ENCODE measurements around the gene KIF2B.

KIF2B gene, protein sequence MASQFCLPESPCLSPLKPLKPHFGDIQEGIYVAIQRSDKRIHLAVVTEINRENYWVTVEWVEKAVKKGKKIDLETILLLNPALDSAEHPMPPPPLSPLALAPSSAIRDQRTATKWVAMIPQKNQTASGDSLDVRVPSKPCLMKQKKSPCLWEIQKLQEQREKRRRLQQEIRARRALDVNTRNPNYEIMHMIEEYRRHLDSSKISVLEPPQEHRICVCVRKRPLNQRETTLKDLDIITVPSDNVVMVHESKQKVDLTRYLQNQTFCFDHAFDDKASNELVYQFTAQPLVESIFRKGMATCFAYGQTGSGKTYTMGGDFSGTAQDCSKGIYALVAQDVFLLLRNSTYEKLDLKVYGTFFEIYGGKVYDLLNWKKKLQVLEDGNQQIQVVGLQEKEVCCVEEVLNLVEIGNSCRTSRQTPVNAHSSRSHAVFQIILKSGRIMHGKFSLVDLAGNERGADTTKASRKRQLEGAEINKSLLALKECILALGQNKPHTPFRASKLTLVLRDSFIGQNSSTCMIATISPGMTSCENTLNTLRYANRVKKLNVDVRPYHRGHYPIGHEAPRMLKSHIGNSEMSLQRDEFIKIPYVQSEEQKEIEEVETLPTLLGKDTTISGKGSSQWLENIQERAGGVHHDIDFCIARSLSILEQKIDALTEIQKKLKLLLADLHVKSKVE

DNA sequence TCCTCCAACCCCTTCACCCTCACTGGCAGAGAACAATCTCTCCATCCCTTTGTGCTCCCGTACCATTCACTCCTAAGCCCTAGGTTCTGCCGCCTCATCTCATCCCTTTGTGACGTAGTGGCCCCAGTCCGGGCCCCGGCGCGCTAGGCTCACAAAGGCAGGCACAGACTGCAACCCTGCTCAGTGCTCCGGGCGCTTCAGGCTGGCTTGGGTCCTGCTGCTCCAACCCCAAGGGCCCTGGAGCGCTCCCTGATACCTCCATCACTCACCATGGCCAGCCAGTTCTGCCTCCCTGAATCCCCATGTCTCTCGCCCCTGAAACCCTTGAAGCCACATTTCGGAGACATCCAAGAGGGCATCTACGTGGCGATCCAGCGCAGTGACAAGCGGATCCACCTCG, at the start of gene KIF2B:
Gene KIF2B, plus strand, starts transcription at position 164 of the 400 bp plus-strand sequence. Its CDS starts 107 bp downstream, at position 271.
- Histone ChIP-seq H3K4me1 (ENCODE audit: control insufficient read depth, insufficient read depth, low read length) (no peaks in the 10 kb centered on the region), H3K9me3 (ENCODE audit: control insufficient read depth, insufficient read depth, low read depth, low read length) (peaks cover 13% of the 10 kb centered on the region), H3K36me3 (ENCODE audit: control insufficient read depth, insufficient read depth, low read length) (no peaks in the 10 kb centered on the region), H3K27ac (ENCODE audit: low read depth, low read length) (no peak within 1 kb of the TSS), H3K4me3 (ENCODE audit: low read depth, low read length) (no peak within 1 kb of the TSS), H3K9ac (ENCODE audit: low read length) (no peak within 1 kb of the TSS), H3K27me3 (ENCODE audit: control insufficient read depth, insufficient read depth, low read length) (no peaks in the 10 kb centered on the region)

DNA sequence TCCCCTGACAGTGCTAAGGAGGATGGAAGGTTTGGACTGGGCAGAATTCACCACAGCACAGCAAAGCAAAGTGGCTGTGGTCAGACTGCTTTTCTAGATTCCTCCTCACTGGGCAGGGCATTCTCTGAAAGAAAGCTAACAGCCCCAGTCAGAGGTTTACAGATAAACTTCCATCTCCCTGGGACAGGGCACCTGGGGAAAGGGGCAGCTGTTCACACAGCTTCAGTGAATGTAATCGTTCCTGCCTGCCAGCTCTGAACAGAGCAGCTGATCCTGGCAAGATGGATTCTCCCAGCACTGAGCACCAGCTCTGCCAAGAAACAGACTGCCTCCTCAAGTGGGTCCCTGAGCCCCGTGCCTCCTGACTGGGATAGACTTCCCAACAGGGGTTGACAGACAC, 42.4 kb upstream of the KIF2B start:
- Histone ChIP-seq H3K9me3 (ENCODE audit: control insufficient read depth, insufficient read depth, low read depth, low read length) (no peaks in the 10 kb centered on the region), H3K27me3 (ENCODE audit: control insufficient read depth, insufficient read depth, low read length) (no peaks in the 10 kb centered on the region), H3K36me3 (ENCODE audit: control insufficient read depth, insufficient read depth, low read length) (no peaks in the 10 kb centered on the region), H3K4me1 (ENCODE audit: control insufficient read depth, insufficient read depth, low read length) (no peaks in the 10 kb centered on the region), H3K9ac (ENCODE audit: low read length) (no peak overlapping the region), H3K4me3 (ENCODE audit: low read depth, low read length) (no peak overlapping the region), H3K27ac (ENCODE audit: low read depth, low read length) (no peak overlapping the region)

DNA sequence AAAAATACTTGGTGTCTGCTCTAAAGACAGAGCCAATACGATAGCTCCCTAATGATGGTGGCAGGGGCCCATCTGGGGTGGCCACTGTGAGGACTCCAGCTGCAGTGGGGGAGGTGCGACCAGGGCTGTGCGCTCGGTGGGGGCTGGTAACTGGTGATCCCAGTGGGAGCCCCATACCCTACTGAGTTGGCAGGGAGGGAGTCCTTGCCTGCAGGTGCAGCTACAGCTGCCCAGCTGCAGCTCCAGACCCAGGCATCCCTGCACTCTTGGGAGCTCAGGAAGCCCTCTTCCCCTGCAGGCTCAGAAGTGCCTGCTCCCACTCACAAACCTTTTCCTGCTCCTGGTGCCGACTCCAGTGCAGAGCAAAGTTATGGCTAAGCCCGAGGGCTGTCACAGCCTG, 31.2 kb upstream of the KIF2B start:
- Histone ChIP-seq H3K4me3 (ENCODE audit: low read depth, low read length) (no peak overlapping the region), H3K4me1 (ENCODE audit: control insufficient read depth, insufficient read depth, low read length) (no peaks in the 10 kb centered on the region), H3K9me3 (ENCODE audit: control insufficient read depth, insufficient read depth, low read depth, low read length) (peaks cover 3% of the 10 kb centered on the region; the same call in 1 of the 2 replicates), H3K36me3 (ENCODE audit: control insufficient read depth, insufficient read depth, low read length) (no peaks in the 10 kb centered on the region), H3K27me3 (ENCODE audit: control insufficient read depth, insufficient read depth, low read length) (no peaks in the 10 kb centered on the region), H3K27ac (ENCODE audit: low read depth, low read length) (no peak overlapping the region), H3K9ac (ENCODE audit: low read length) (no peak overlapping the region)

DNA sequence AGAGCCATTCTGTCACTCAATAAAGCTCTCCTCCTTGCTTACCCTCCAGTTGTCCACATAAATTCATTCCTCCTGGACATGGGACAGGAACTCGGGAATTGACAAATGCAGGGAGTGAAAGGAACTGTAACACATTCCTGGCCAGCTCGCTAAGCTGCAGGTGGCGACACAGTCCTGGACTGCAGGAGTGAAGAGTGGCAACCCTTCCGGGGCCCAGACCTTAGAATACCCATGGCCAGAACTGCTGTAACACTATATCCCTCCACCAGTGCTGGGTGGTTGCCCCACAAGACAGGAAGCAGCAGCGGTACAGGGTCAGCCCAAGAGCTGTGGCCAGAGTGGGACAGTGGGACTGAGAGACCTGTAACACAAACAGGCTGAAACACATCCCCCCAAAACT, 30.3 kb upstream of the KIF2B start:
- H3K27me3 ChIP-seq (ENCODE audit: control insufficient read depth, insufficient read depth, low read length), result no peaks in the 10 kb centered on the region
- no peaks in the 10 kb centered on the region for H3K4me1 ChIP-seq (ENCODE audit: control insufficient read depth, insufficient read depth, low read length)
- H3K36me3 ChIP-seq (ENCODE audit: control insufficient read depth, insufficient read depth, low read length), result no peaks in the 10 kb centered on the region
- no peak overlapping the region for H3K9ac ChIP-seq (ENCODE audit: low read length)
- H3K27ac ChIP-seq (ENCODE audit: low read depth, low read length), result no peak overlapping the region
- H3K4me3 ChIP-seq (ENCODE audit: low read depth, low read length), result no peak overlapping the region
- peaks cover 3% of the 10 kb centered on the region; the same call in 1 of the 2 replicates for H3K9me3 ChIP-seq (ENCODE audit: control insufficient read depth, insufficient read depth, low read depth, low read length)

DNA sequence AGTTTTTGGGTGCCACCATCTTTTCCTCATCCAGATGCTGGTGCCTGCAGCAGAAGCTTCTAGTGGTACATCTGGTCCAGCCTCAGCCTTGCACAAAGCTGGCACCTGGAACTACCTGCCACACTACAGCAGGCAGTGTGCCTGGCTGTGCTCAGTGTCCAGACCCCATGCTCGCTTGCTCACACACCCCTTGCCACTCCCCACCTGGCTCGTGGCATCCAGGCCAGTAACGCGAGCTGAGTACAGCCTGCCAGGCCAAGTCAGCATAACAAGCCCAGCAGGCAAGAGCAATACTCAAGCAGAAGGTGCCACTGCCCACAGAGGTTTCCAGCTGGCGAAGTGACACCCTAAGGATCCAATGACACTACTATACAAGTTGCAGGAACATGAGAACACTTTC, 29.7 kb upstream of the KIF2B start:
- Histone ChIP-seq H3K36me3 (ENCODE audit: control insufficient read depth, insufficient read depth, low read length) (no peaks in the 10 kb centered on the region), H3K4me3 (ENCODE audit: low read depth, low read length) (no peak overlapping the region), H3K4me1 (ENCODE audit: control insufficient read depth, insufficient read depth, low read length) (no peaks in the 10 kb centered on the region), H3K9me3 (ENCODE audit: control insufficient read depth, insufficient read depth, low read depth, low read length) (peaks cover 3% of the 10 kb centered on the region; the same call in 1 of the 2 replicates), H3K27ac (ENCODE audit: low read depth, low read length) (no peak overlapping the region), H3K9ac (ENCODE audit: low read length) (no peak overlapping the region), H3K27me3 (ENCODE audit: control insufficient read depth, insufficient read depth, low read length) (no peaks in the 10 kb centered on the region)

DNA sequence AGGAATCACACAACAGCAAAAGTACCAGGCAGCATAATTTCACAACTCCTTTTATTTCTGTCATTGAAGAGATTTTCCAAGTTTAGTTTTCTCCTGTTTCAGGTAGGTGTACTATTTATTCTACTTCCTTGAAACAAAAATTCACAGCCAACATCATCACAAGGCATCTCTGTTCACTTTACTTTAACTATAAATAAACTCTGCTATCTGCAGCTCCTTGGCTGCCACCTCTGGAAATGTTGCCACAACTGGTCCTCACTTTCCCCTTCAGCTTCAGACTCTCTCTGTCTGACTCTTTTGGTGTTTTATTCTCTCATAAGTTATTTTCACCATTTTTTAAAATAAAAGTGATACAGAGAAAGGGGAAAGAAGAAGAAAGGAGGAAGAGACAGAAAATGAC, 27.9 kb upstream of the KIF2B start:
- no peak overlapping the region for H3K27ac ChIP-seq (ENCODE audit: low read depth, low read length)
- no peak overlapping the region for H3K9ac ChIP-seq (ENCODE audit: low read length)
- H3K9me3 ChIP-seq (ENCODE audit: control insufficient read depth, insufficient read depth, low read depth, low read length), result peaks cover 3% of the 10 kb centered on the region; the same call in 1 of the 2 replicates
- no peaks in the 10 kb centered on the region for H3K36me3 ChIP-seq (ENCODE audit: control insufficient read depth, insufficient read depth, low read length)
- H3K4me3 ChIP-seq (ENCODE audit: low read depth, low read length), result no peak overlapping the region
- H3K4me1 ChIP-seq (ENCODE audit: control insufficient read depth, insufficient read depth, low read length), result no peaks in the 10 kb centered on the region
- no peaks in the 10 kb centered on the region for H3K27me3 ChIP-seq (ENCODE audit: control insufficient read depth, insufficient read depth, low read length)

DNA sequence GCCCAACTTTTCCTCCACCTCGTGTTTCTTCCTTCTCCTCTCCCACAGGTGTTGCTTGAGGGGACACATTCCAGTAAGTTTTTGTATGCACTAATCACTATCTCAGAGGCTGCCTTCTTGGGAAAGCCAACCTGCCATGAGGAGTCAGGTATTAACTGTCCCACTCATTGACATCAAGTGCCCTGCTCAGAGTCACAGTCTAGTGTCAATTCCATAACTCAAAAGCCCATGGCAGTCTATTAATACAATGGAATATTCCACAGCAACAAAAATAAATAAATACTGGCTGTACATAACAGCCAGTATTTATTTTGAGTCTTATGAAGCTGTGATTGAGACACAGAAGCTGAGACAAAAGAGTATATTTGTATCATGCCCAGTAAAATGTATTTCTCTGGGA, 26.1 kb upstream of the KIF2B start:
- H3K9ac ChIP-seq (ENCODE audit: low read length), result no peak overlapping the region
- peaks cover 3% of the 10 kb centered on the region; the same call in 1 of the 2 replicates for H3K9me3 ChIP-seq (ENCODE audit: control insufficient read depth, insufficient read depth, low read depth, low read length)
- no peaks in the 10 kb centered on the region for H3K36me3 ChIP-seq (ENCODE audit: control insufficient read depth, insufficient read depth, low read length)
- no peak overlapping the region for H3K27ac ChIP-seq (ENCODE audit: low read depth, low read length)
- no peak overlapping the region for H3K4me3 ChIP-seq (ENCODE audit: low read depth, low read length)
- no peaks in the 10 kb centered on the region for H3K4me1 ChIP-seq (ENCODE audit: control insufficient read depth, insufficient read depth, low read length)
- no peaks in the 10 kb centered on the region for H3K27me3 ChIP-seq (ENCODE audit: control insufficient read depth, insufficient read depth, low read length)

DNA sequence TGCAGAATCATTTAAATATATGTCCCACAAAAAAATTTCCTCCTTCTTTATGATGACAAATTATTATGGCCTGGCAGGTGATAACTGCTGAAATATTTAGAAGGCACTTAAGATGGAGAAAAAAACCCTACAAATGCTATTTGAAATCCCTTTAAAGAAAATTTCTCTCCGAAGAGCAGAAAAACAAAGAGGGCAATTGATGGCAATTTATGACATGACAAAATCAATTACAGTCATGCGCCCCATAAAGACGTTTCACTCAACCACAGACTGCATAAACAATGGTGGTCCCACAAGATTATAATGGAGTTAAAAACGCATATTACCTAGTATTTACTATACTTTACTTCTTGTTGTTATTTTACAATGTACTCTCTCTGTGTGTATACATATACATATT, 25.2 kb upstream of the KIF2B start:
- H3K9me3 ChIP-seq (ENCODE audit: control insufficient read depth, insufficient read depth, low read depth, low read length), result no peaks in the 10 kb centered on the region
- H3K36me3 ChIP-seq (ENCODE audit: control insufficient read depth, insufficient read depth, low read length), result no peaks in the 10 kb centered on the region
- H3K4me3 ChIP-seq (ENCODE audit: low read depth, low read length), result no peak overlapping the region
- no peaks in the 10 kb centered on the region for H3K27me3 ChIP-seq (ENCODE audit: control insufficient read depth, insufficient read depth, low read length)
- H3K4me1 ChIP-seq (ENCODE audit: control insufficient read depth, insufficient read depth, low read length), result no peaks in the 10 kb centered on the region
- no peak overlapping the region for H3K27ac ChIP-seq (ENCODE audit: low read depth, low read length)
- H3K9ac ChIP-seq (ENCODE audit: low read length), result no peak overlapping the region

DNA sequence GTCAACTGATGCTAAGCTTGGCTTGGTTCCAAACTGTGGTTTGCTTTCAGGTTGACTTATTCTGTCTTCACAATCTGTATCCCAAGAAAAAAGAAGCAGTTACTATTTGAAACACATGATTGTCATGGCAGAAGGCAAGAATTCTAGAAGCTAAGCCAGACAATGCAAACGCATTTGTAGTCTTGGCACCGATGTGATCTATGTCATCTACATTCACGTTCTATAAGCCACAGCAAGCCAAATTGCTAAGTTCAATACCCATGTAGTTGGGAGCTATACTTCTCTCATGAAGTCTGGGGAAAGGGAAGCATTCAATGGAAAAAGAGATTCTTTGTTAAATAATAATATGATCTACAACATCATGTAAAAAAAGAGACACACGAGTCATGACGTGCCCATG, 18.3 kb upstream of the KIF2B start:
- H3K4me1 ChIP-seq (ENCODE audit: control insufficient read depth, insufficient read depth, low read length), result no peaks in the 10 kb centered on the region
- H3K4me3 ChIP-seq (ENCODE audit: low read depth, low read length), result no peak overlapping the region
- no peaks in the 10 kb centered on the region for H3K36me3 ChIP-seq (ENCODE audit: control insufficient read depth, insufficient read depth, low read length)
- H3K9ac ChIP-seq (ENCODE audit: low read length), result no peak overlapping the region
- no peaks in the 10 kb centered on the region for H3K27me3 ChIP-seq (ENCODE audit: control insufficient read depth, insufficient read depth, low read length)
- no peak overlapping the region for H3K27ac ChIP-seq (ENCODE audit: low read depth, low read length)
- no peaks in the 10 kb centered on the region for H3K9me3 ChIP-seq (ENCODE audit: control insufficient read depth, insufficient read depth, low read depth, low read length)

DNA sequence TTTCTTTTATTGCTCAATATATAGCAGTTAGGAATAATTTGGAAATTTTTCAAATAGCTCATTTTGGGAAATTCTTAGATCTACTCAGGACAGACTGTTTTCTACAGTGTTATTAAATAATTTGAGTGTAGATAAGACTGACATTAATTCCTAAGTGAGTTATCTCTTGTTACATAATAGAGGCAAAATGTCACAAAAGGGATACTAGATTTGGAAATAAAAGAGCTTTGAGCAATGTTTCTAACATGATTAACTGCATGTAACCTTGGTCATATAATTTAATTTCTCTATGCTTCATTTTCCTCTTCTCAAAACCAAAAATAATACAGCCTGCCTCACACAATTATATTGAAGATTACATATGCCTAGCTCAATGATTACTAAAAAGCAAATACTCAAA, 16.3 kb upstream of the KIF2B start:
- Histone ChIP-seq H3K36me3 (ENCODE audit: control insufficient read depth, insufficient read depth, low read length) (no peaks in the 10 kb centered on the region), H3K4me1 (ENCODE audit: control insufficient read depth, insufficient read depth, low read length) (no peaks in the 10 kb centered on the region), H3K9me3 (ENCODE audit: control insufficient read depth, insufficient read depth, low read depth, low read length) (no peaks in the 10 kb centered on the region), H3K4me3 (ENCODE audit: low read depth, low read length) (no peak overlapping the region), H3K9ac (ENCODE audit: low read length) (no peak overlapping the region), H3K27me3 (ENCODE audit: control insufficient read depth, insufficient read depth, low read length) (no peaks in the 10 kb centered on the region), H3K27ac (ENCODE audit: low read depth, low read length) (no peak overlapping the region)

DNA sequence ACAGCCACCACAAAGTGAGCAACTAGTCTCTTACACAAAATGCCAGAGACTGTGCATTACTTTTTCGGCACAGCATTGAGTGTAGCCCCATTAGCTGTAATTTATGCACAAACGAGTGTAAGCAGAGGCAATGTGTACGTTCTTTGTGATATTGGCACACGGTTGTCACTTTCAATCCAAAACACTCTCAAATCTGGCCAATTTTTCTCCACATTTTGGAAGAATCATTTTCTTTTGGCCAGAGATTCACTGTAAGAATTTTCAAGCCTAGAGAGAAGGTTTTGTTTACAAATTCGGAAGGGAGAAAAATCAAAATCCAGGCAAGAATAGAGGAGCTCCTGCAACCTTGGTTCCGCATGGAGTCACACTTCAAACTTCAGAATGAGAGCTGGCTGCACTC, 15.4 kb upstream of the KIF2B start:
- no peaks in the 10 kb centered on the region for H3K27me3 ChIP-seq (ENCODE audit: control insufficient read depth, insufficient read depth, low read length)
- no peaks in the 10 kb centered on the region for H3K4me1 ChIP-seq (ENCODE audit: control insufficient read depth, insufficient read depth, low read length)
- H3K9ac ChIP-seq (ENCODE audit: low read length), result no peak overlapping the region
- no peak overlapping the region for H3K4me3 ChIP-seq (ENCODE audit: low read depth, low read length)
- H3K9me3 ChIP-seq (ENCODE audit: control insufficient read depth, insufficient read depth, low read depth, low read length), result no peaks in the 10 kb centered on the region
- no peaks in the 10 kb centered on the region for H3K36me3 ChIP-seq (ENCODE audit: control insufficient read depth, insufficient read depth, low read length)
- H3K27ac ChIP-seq (ENCODE audit: low read depth, low read length), result no peak overlapping the region
